ENCODE data around the gene VSIR.

The VSIR gene

GRCh38 chr10:71747039-71747531 lies 26.2 kb downstream of the VSIR start:
- no peak for DNase-seq (ENCODE audit: low read depth in 2 of 2)

DNA sequence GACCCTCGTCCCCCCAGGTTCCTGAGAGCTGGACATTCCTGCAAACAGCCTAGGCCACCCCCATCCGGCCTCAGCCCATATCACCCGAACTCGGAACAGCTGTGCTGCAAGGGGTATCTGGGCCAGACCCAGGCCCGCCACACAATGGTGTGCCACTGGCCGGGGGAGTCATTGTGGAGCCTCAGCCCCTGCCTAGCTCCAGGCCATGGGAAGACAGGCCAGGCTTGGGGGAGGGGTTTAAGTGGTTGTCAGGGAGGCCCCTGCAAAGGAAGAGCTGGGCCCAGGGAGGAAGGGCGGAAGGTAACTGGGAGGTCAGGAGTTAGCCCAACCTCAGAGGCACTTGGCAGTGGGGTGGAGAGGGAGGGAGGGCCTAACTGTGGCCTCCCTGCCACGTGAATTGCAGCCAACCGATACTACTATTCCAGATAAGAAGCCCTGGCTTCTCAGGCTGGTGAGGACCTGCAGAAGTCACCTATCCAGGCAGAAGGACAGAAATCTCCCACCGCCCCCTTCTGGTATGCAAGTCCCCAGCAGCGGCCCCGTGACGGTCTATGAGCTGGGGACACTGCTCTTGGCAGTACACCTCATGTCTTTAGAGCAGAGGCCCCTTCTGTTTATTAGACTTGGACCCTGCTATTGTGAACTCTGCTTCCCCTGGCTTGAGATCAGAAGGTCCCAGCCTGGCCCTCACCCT lies 26.8 kb downstream of the VSIR start:
- no peak for DNase-seq (ENCODE audit: low read depth in 2 of 2)

DNA sequence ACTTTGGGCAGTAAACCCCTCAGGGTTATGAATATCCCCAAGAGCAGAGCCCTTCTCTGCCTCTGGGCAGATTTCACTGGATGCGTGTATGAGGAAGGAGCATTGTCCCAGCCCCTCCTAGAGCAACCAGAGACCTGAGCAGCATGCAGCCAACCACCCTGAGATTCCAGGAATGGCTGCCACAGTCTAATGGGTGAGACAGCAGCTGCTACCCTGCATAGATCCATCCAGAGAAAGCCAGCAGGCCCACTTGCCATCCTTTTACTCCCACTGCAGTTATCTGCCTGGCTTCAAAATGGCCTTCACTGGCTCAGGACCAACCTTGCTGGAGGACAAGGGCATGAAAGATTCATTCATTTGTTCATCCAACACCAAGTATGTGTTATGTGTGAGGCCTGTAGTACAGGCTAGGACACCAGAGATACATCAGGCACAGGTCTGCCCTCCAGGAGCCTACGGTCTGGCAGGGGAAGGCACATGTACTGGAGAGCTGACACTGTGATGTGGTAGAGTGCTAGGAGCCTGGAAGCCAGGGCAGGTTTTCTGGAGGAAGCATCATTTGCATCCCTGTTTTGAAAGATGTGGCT lies 27.6 kb downstream of the VSIR start:
- DNase-seq (ENCODE audit: low read depth in 2 of 2), result no peak

GRCh38 chr10:71744897-71745663 lies 28.2 kb downstream of the VSIR start:
- DNase-seq (ENCODE audit: low read depth in 2 of 2), result no peak

- no peak for DNase-seq (ENCODE audit: low read depth in 2 of 2)
Measured at GRCh38 chr10:71743866-71744265, 29.5 kb downstream of the VSIR start.

GRCh38 chr10:71743089-71743838 lies 30.1 kb downstream of the VSIR start:
- DNase-seq (ENCODE audit: low read depth in 2 of 2), result no peak

DNA sequence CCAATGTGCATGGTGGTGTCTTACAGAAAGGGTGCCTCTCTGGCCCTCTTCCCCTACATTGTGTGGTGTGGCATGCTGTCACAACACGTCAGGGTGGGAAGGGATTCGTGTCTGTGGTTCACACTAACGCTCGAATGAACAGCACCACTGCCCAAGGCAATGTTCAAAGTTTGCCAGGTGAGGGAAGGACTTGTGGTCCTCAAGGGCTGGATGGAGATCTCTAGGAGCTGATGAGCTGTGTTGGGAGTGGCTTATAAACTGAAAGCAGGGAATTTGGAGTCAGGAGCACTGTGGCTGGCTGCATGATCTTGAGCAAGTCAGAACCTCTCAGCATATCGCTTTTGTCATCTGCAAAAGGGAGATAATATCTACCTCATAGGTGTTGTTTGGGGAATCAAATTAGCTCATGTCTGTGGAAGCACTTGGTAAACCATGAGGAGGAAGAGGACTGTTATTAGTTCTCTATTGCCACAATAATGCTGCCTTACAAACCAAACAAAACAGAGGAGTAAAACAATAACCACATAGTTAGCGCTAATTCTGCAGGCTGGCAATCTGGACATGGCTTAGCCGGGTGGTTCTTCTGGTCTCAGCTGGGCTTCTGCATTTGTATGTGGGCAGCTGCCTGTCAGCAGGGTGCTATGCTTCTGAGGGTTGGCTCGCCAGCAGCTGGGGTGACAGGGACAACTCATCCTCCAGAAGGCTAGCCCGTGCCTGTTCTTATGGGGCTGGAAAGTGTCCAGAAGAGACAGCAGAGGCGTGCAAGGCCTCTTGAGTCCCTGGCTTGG lies 30.8 kb downstream of the VSIR start:
- no peak for DNase-seq (ENCODE audit: low read depth in 2 of 2)

DNA sequence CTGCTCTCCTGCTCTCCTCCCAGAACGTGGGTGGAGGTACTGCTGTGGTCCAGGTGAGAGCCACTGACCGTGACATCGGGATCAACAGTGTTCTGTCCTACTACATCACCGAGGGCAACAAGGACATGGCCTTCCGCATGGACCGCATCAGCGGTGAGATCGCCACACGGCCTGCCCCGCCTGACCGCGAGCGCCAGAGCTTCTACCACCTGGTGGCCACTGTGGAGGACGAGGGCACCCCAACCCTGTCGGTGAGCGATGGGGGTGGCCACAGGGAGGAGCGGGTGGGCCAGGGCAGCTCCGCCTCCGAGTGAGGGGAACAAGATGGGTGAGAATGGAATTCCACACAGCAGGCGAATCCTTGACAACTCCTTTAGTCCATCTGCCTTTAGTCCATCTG lies 31.6 kb downstream of the VSIR start:
- no peak for DNase-seq (ENCODE audit: low read depth in 2 of 2)

- no peak for DNase-seq (ENCODE audit: low read depth in 2 of 2)
Measured at GRCh38 chr10:71741029-71741428, 32.3 kb downstream of the VSIR start.

DNA sequence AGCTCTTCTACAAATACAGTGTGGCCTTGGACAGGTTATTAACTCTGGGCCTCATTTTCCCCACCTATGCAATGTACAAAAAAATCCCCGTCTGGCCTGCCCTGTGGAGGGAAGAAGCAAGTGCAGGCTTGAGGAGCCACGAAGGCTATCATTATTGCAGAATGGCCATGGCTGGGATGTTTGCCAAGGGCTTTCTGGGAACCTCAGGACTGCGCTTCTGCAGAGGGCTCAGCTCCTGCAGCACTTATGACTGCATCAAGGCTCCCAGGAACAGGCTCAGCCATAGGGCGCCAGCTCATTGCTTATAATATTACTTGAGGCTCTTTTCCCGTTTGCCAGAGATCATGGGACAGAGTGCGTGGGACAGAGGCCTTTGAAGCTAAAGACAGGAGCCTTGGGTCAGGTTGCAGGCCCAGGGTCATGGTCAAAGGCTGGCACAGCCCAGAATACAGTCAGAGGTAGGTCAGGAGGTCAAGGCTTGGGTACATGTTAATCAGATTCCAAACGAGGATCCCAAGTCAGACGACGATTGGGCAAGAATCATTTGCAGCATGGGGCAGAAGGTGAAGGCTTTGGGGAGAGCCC lies 33.2 kb downstream of the VSIR start:
- no peak for DNase-seq (ENCODE audit: low read depth in 2 of 2)

- DNase-seq (ENCODE audit: low read depth in 2 of 2), result no peak
Measured at GRCh38 chr10:71739358-71739900, 33.9 kb downstream of the VSIR start.

DNA sequence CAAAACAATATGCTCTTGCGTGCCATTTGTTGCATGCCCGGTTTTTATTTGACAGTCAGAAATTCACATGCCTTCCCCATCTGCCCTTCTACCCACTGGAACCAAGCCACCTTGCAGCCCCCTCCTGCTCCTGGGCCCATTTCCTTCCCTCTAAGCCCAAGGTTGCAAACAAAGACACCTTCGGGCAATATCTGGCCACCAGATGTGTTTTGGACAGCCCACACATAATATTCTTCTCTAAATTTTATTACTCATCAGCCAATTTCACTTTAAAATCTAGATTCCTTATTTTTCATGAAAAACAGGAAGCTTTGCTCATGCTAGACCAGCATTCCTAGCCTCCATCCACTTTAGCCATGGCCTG lies 35.5 kb downstream of the VSIR start:
- no peak for DNase-seq (ENCODE audit: low read depth in 2 of 2)

DNA sequence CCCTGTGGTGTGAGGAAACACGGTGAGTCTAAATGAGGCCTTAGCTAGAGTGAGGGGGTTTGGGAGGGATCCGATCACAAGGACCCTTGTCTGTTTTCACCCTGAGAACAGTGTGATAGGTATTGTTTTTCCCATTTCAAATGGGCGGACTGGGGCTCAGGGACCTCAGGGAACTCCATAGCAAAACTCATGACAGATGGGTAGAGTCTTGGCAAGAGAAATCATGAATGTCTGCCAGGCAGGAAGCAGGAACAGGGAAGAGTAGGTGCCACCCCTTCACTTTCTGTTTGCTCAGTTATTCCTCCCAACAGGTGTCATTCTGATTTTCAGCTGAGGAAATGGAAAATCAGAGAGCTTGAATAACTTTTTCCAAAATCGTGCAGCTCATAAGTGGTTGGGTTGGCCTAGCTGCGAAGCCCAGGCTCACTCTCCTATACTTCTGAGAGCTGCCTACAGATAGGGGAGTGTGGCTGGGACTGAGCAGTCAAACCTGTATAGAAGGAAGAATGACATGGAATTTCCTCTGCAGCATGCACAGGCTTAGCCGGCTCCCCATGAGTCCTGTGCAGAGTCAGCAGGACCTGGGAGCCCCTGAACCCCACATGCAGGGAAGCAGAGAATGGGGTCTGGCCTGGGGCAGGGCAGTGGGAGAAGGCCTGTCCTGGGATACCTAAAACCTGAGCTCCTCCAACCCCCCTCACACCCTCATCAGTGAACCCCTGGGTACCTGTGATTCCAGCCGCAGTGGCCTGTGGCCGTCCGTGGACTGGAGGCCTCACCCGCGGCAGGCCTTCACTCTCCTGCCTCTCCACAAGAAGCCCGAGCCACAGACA lies 36.1 kb downstream of the VSIR start:
- DNase-seq (ENCODE audit: low read depth in 2 of 2), result no peak

DNA sequence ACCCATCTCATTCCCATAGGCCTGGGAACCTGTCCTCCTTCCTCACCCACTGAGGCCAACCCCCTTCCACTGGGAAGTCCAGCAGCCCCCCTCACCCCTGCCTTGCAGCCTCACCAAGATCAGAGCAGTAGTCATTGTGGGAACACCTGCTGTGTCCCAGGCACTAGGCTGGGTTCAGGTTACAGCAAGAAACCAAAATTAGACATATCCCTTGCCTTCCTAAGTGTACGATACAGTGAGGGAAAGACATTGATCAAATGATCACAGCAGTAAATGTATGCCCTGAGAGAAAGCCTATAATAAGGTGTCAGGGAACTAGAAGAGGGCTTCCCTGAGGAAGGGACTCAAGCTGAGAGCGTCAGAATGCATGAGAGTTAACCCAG lies 36.8 kb downstream of the VSIR start:
- no peak for DNase-seq (ENCODE audit: low read depth in 2 of 2)

DNA sequence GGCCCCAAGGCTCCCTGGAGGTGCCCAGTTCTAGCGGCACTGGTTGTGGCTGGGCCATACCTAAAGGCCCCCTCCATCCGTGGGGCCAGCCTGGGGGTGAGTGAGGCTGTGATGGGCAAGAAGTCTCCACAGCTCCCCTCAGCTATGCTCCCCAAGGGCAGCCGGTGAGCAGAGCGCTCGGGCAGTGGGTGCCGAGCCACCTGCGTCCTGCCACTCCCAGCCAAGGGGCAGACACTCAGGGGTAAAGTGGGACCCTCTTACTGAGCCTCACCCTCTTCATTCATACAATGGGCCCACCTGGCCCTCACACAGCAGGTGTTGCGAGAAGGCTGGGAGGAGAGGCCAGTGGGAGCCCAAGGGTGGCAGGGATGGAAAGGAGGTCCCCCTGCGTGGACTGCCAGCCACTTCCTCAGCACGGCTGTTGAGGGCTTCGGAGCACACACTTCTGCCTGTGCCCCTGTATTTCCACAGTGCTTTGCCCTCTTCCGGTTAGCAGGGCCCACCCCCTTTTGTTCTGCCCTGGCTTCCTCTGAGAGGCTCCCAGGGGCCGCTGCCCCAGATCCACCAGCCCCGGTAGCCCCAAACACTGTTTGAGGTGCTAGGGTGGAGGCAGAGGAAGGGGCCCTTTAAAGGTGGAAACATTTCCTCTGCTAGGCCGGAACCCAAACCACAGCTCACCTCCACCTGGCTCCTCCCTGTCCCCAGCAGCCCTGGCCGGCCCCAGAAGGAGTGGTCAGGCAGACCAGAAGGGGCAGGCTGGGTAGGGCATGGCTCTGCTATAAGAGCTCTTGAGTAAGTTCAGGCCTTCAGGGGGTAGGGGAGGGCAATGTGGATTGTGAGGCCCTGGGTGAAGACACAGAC lies 37.4 kb downstream of the VSIR start:
- no peak for DNase-seq (ENCODE audit: low read depth in 2 of 2)

DNA sequence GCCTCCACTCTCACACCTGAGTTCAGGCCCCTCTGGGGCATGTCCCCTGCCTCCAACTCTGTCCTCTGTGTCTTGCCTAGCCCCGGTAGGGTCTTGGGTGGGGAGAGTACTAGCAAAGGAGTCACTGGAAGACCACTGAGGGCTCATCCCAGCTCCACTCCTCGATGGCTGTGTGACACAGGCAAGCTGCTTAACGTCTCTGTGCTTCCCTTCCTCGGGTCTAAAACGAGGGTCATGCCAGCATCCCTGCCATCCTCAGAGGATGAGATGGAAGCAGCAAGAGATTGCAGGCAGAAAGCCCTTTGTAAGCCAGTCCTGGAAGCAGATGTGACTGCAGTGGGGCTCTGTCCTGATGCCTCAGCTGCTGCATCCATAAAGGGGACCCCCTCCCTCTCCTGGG lies 38.5 kb downstream of the VSIR start:
- no peak for DNase-seq (ENCODE audit: low read depth in 2 of 2)

DNA sequence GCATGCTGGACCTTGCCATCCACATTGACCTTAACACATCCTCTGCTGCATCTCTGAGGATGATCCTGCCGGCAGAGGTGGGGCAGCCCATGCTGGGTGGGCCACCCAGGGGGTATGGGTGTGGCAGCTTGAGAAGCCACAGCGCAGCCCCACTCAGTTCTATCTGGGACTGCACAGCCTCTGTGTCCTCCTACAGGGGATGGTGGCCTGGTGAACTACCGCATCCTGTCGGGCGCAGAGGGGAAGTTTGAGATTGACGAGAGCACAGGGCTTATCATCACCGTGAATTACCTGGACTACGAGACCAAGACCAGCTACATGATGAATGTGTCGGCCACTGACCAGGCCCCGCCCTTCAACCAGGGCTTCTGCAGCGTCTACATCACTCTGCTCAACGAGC lies 41.5 kb downstream of the VSIR start:
- no peak for DNase-seq (ENCODE audit: low read depth in 2 of 2)

GRCh38 chr10:71729161-71729636 lies 44.1 kb downstream of the VSIR start:
- DNase-seq (ENCODE audit: low read depth in 2 of 2), result no peak

Measured in stimulated activated CD4-positive, alpha-beta T cell treated with anti-CD3 and anti-CD28 coated beads, Interleukin-4, amount 100 ng/mL, for 48 hours (primary cell).